Measurements from ENCODE around the gene NRAP. TPM values are rescaled to one million over a fixed set of nuclear protein-coding genes. Genes with fewer than 3 reads are reported as not detected.

NRAP gene
- polyA plus RNA-seq, 1 of the 3 experiments (the other 2 are of a cell fraction): not detected

GRCh38 chr10:113693348-113693747, 29.5 kb upstream of the NRAP start:
- H3K9me2 ChIP-seq: no peaks in the 10 kb centered on the region
- no peaks in the 10 kb centered on the region for H3F3A ChIP-seq (replicated peaks; ENCODE audit: insufficient read depth)
- H3K4me2 ChIP-seq: no peak overlapping the region
- no peaks in the 10 kb centered on the region for H3K4me1 ChIP-seq (ENCODE audit: control insufficient read depth in 1 of 2, insufficient read depth in 2 of 2, low read depth in 1 of 2, low read length in 1 of 2)
- TF ChIP-seq SMC3 (IDR thresholded peaks at IDR 0.05; ENCODE audit: low read depth, low read length): no peak
- TF ChIP-seq TAF1 (IDR thresholded peaks at IDR 0.05; ENCODE audit: borderline replicate concordance, low read depth, low read length): no peak
- no peak for TF ChIP-seq RXRA (IDR thresholded peaks at IDR 0.05; ENCODE audit: borderline replicate concordance, low read depth)
- TF ChIP-seq MAX (IDR thresholded peaks at IDR 0.05; ENCODE audit: low read depth): no peak
- no peak for TF ChIP-seq RFX5 (IDR thresholded peaks at IDR 0.05; ENCODE audit: low read length)
- TF ChIP-seq FOSL2 (IDR thresholded peaks at IDR 0.05; ENCODE audit: borderline replicate concordance, low read depth): no peak
- no peak for TF ChIP-seq CTCF (IDR thresholded peaks at IDR 0.05)
- TF ChIP-seq SIN3A (IDR thresholded peaks at IDR 0.05; ENCODE audit: borderline replicate concordance, low read depth, low read length): no peak
- no peak for TF ChIP-seq REST (IDR thresholded peaks at IDR 0.05; ENCODE audit: low read depth, low read length)
- no peak for TF ChIP-seq USF2 (IDR thresholded peaks at IDR 0.05; ENCODE audit: borderline replicate concordance, low read depth, low read length)
- no peak for TF ChIP-seq CHD2 (IDR thresholded peaks at IDR 0.05; ENCODE audit: low read length, partially characterized antibody)
- TF ChIP-seq TCF12 (IDR thresholded peaks at IDR 0.05): no peak
- DNase-seq: no peak
- peaks cover 37% of the 10 kb centered on the region for H3K79me2 ChIP-seq (ENCODE audit: insufficient read depth)
- 84% methylated on average over 2 of the region's 2 CpGs for WGBS (ENCODE audit: low lambda C conversion rate)
- POLR2A ChIA-PET: no interaction called here
- CTCF ChIA-PET: interaction anchor here (0.6 to 0.9 kb wide), 2 partner anchors 11 to 30 kb away, joined by 3 to 4 read pairs; no protein-coding TSS in a partner anchor
- H2AFZ ChIP-seq (ENCODE audit: low read depth): no peak overlapping the region
- no peak overlapping the region for H3K4me3 ChIP-seq (ENCODE audit: low read depth in 2 of 2, low read length in 1 of 2)
- no peaks in the 10 kb centered on the region for H4K20me1 ChIP-seq (ENCODE audit: insufficient read depth)
- H3K27me3 ChIP-seq (ENCODE audit: insufficient read depth): no peaks in the 10 kb centered on the region
- peaks cover 13 to 15% of the 10 kb centered on the region in 2 experiments for H3K36me3 ChIP-seq (replicated peaks in 1 of 2; ENCODE audit: control insufficient read depth in 1 of 2, insufficient read depth in 2 of 2, low read length in 1 of 2)
- H3K27ac ChIP-seq (ENCODE audit: low read depth in 2 of 2, low read length in 1 of 2): no peak overlapping the region
- no peak overlapping the region for H3K9ac ChIP-seq
- H3K9me3 ChIP-seq: peaks cover 7% of the 10 kb centered on the region; the same call in 1 of the 2 replicates
